KG1 (cell line): Measurements from ENCODE around the gene ARMC7.
"Not testable (repeated sequence)": the region's sequence is repeated elsewhere in the genome, so short reads cannot be mapped to it uniquely, and the experiment has no call there.

Source experiments
- DNase-seq: peaks from one replicate; lab custom pipeline; 2025; lab: John Stamatoyannopoulos, UW

The ARMC7 gene

DNA sequence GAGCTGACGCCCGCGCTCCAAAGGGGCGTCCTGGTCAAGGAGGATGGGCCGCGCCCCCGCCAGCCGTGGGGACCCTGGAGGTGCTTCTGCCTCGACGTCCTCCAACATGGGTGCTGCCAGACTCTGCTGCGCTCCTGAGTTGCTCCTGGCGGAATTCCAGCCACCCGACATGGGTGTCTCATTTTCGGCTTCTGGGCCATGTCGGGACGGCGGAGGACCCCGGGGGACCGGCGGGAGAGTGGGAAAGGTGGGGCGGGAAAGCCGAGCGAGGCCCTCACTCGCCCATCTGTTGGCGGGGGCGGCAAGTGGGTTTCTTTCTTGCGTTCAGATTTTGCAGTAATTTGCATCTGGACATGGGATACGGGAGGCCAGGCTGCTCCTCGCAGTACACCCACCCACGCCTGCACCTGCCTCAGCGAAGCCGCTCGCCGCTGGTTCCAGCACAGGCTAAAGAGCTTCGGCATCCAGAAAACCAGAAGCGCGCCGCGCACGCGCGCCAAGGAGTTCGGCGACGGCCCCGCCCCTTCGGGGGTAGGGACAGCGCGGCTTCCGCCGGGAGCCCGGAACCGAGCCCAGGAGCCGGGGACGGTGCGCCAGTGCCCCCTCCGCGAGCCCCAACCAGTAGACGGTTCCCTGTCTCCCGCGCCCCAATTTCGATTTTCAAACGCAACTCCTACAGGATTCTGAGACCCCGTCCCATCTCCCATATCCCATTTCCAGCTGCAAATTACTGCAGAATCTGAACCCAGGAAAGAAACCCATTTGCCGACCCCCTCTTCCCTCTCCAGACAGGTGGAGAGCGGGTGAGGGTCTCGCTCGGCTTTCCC, at the start of gene ARMC7:
ARMC7 (plus strand) TSS at position 563 of the 827 bp plus-strand sequence. CDS start 320 bp downstream, outside the sequence.
- peak; percentile 81 for DNase-seq

- no peak for DNase-seq
Measured at GRCh38 chr17:75060434-75061054, 49.2 kb upstream of the ARMC7 start.

GRCh38 chr17:75061055-75061438, 48.7 kb upstream of the ARMC7 start:
- DNase-seq = no peak

- DNase-seq = no peak
Measured at GRCh38 chr17:75061618-75062017, 48.2 kb upstream of the ARMC7 start.

DNA sequence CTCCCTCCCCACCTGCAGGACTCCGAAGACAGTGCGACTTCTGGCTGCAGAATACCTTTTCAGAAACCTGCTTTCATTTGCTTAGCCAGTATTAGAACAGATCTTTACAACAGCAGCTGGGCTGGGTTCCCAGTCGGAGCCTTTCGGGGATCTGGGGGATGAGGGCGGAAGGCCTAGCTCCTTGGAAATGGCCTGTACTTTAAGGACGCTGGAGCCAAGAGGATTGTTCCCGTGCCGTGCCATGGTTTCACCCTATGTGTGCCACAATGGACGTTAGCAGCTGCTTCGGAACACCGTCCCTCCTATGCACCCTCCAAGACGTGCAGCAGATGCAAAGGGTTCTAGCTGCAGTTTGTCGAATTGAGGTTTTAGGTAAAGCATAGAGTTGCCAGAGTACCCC, 46.6 kb upstream of the ARMC7 start:
- no peak for DNase-seq

GRCh38 chr17:75063626-75064025, 46.1 kb upstream of the ARMC7 start:
- no peak for DNase-seq

GRCh38 chr17:75064040-75064439, 45.7 kb upstream of the ARMC7 start:
- DNase-seq = no peak

- DNase-seq = no peak
Measured at GRCh38 chr17:75064460-75064859, 45.3 kb upstream of the ARMC7 start.

DNA sequence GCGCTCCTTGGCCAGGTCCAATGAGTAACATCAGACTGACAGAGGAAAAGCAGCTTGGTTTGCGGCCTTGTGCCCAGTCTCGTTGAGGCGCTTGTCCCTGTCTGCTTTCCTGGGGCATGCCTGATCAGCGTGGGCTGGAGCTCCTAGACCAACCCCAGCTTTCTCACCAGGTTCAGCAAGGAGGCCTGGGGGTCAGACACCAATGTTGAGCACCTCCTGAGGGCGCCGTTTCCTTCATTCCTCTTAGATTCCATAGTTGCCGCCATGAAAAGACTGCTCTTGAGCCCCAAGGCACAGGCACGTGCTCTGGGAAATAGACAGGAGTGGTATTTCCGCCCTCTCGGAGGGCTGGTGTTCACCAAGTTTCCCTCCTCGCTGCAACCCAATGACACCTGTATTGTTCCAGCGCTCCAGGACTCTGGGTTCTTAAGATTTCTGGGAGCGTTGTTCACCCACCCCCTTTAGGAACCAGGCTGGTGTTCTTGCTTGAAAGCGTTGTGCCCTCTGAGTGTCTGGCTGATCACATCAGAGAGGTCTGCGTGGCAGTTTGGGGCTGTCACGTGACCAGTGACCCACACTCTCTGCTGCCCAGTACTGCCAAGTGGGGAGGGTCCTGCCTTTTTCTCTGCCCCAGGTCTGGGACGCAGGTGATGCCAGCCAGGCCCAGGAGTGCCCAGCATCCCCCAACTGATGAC, 44.8 kb upstream of the ARMC7 start:
- no peak for DNase-seq

DNA sequence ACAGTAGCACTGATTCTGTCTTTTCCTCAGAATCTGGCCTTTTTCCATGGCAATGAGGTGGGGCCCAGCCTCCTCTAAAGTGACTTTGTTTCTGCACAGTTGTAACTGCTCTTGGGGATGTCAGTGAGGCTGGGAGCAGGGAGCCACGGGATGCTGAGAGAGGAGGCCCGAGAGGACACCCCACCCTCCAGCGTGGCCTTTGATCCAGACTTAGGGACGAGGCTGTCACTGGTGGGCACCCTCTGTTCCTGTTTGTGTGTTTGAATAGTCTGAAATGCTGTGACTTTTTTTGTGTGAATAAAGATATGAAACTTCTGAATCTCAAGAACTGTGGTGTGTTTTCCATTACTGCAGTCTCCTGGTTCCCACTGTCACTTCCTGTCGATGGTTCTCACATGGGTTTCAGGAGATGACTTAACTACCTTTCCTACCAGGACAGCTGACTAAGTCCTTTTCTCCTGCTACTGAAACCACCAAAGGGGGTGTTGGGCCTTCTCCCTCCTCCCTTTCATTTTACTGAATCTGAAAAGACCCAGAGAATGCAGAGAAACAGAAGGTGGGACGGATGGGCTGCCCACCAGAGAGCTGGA, 44.1 kb upstream of the ARMC7 start:
- DNase-seq = no peak

- DNase-seq = no peak
Measured at GRCh38 chr17:75067856-75068255, 41.9 kb upstream of the ARMC7 start.

GRCh38 chr17:75068750-75069149, 41.0 kb upstream of the ARMC7 start:
- no peak for DNase-seq

GRCh38 chr17:75069783-75070182, 40.0 kb upstream of the ARMC7 start:
- no peak for DNase-seq

DNA sequence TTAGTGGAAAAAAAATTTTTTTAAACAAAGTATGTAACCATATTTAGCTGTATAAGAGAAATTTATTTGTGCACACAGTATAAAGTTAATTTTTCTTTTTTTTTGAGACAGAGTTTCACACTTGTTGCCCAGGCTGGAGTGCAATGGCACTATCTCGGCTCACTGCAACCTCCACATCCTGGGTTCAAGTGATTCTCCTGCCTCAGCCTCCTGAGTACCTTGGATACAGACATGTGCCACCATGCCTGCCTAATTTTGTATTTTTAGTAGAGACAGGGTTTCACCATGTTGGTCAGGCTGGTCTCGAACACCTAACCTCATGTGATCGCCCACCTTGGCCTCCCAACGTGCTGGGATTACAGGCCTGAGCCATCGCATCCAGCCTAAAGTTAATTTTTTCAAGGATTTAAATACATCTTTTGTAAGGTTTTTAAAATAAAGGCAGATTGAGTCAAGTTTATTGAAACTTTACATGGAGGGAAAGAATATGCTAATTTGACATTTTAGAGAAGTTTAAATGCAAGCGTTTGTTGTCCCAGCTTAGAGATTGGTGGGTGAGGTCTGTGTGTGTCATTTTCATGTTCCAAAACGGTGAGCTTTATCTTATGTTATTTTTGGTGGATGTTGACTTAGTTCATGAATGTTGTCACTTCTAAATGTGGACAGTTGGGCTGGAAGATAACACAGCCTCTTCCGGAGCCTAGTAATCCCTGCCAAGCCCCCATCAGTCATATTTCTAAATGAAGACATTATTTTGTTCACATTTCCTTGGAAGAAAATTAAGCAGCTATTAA, 38.1 kb upstream of the ARMC7 start:
- DNase-seq = not testable (repeated sequence)

DNA sequence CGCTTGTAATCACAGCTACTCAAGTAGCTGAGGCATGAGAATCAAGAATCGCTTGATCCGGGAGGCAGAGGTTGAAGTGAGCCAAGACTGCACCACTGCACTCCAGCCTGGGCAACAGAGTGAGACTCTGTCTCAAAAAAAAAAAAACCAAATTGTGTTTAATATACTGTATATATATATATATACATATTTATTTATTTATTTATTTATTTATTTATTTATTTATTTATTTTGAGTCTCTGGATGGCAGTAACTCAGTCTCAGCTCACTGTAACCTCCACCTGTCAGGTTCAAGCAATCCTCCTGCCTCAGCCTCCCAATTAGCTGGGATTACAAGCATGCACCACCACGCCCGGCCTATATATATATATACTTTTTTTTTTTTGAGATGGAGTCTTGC, 36.9 kb upstream of the ARMC7 start:
- DNase-seq = not testable (repeated sequence)

DNA sequence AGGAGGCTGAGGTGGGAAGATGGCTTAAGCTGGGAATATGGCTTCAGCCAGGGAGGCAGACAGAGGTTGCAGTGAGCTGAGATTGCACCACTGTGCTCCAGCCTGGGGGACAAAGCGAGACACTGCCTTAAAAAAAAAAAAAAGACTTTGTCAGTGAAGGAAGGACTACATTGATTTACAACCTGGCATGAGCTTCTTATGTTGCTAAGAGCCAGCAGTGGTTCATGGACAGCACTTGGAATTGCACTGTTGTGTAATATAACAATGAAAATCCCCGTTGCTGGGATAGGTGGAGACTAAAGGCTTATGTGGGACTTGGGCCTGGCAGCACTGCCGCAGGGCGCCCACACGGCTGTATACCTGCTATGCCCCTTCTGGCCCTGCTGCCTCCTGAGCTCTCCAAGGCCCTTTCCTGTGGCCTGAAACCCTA, 36.1 kb upstream of the ARMC7 start:
- no peak for DNase-seq

GRCh38 chr17:75074532-75074931, 35.2 kb upstream of the ARMC7 start:
- DNase-seq = no peak

DNA sequence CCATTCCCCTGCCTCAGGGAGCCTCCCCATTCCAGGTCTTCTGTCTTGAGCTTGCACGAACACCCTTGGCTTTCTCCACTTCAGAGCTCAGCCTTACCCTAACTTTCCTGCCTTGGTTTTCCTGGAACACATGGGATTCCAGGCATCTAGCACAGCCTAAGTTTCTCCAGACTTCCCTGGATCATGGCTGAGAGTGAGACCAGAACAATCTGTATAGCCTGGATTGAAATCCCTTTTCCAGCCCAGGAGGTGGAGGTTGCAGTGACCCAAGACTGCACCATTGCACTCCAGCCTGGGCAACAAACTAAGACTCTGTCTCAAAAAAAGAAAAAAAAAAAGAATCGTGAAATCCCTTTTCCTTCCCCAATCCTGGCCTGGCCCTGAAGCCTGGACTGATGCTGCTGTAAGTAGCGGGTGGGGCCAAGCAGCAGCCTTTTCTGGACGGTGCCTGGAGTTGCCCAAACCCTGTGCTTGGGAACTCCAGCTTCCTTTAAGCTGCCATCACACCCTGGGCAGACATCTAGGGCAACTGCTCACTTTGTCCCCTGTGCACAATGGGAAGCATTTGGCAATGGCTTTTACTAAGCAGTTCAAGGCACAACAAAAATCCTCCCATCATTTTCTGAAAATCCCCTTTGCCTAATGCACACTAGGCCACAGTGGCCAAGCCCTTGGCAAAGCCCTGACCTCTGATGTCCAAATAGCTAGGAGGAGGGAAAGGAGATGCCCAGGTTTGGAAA, 34.0 kb upstream of the ARMC7 start:
- DNase-seq = no peak

GRCh38 chr17:75077072-75077495, 32.7 kb upstream of the ARMC7 start:
- no peak for DNase-seq

DNA sequence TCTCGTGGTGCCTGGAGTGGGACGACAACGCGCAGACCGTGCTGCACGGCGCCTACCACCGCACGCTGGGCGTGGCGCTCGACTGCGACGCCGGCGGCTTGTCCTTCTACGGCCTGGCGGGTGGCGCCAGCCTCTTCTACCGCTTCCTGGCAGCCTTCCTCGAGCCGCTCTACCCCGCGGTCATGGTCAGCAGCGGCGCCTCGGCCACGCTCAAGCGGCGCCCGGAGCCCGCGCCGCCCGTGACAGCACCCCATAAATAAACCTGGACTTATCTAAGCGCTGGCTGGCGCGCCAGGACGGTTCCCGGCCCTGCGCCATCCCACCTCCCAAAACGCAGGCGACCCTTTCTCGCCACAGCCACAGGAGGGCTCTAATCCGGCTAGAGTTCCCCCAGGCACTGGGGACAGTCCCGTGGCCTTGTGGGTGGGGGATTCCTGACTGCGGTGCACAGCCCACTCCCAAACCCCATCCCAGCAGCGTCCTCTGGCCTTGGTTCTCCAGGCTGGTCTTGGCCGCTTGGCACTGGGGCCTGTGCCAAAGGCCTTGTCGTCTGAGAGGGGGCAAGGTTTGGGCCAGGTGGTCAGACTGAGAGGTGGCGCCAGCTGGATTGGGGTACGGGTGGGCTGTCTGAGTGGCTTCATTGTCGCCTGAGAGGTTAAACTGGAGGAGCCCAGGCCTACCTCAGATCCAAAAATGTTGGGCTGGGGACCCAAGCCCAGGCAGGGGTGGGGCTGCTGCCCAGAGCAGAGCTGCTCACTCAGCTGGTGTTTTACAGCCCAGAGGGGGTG, 32.1 kb upstream of the ARMC7 start:
- DNase-seq = no peak
